ENCODE data around the gene PRRT4.

- no peak for TF ChIP-seq CTCF (tag by site-specific recombination; IDR thresholded peaks at IDR 0.05)
- no peak for TF ChIP-seq ZNF184 (tag by site-specific recombination; IDR thresholded peaks at IDR 0.05)
- no peak for TF ChIP-seq BCL11A (tag by site-specific recombination; IDR thresholded peaks at IDR 0.05; ENCODE audit: low read depth)
- no peak for TF ChIP-seq ZNF121 (tag by site-specific recombination; IDR thresholded peaks at IDR 0.05)
- no peak for TF ChIP-seq ZNF274 (IDR thresholded peaks at IDR 0.05; ENCODE audit: low read length)
- no peak for TF ChIP-seq ZNF274 (tag by site-specific recombination; IDR thresholded peaks at IDR 0.05; ENCODE audit: borderline replicate concordance)
- TF ChIP-seq ZNF239 (tag by site-specific recombination; IDR thresholded peaks at IDR 0.05): no peak
- TF ChIP-seq ZNF175 (tag by site-specific recombination; IDR thresholded peaks at IDR 0.05): no peak
- TF ChIP-seq ZNF404 (tag by site-specific recombination; IDR thresholded peaks at IDR 0.05): no peak
- TF ChIP-seq ZNF837 (tag by site-specific recombination; IDR thresholded peaks at IDR 0.05): no peak
Observed at GRCh38 chr7:128390871-128391565, 29.5 kb upstream of the PRRT4 start.
